Duodenal mucosa (tissue), 2 donors: ENCODE measurements around the gene ZNG1A.
"Not testable (repeated sequence)": the region's sequence is repeated elsewhere in the genome, so short reads cannot be mapped to it uniquely, and the experiment has no call there.

Experiments
- H3K27ac ChIP-seq: one replicate; pipeline ENCODE4 v1.7.0; 2013; ENCODE audit warnings: low read depth, low read length
- H3K27me3 ChIP-seq, 2 donors: one replicate each; pipeline ENCODE4 v1.7.0; 2013; ENCODE audit warnings: low read length in 2 of 2, control low read depth in 1 of 2; ENCODE audit not compliant: insufficient read depth in 2 of 2, control insufficient read depth in 1 of 2
- H3K36me3 ChIP-seq, 2 donors: one replicate each; pipeline ENCODE4 v1.7.0; 2013; ENCODE audit warnings: low read length in 2 of 2, control low read depth in 1 of 2; ENCODE audit not compliant: insufficient read depth in 2 of 2, control insufficient read depth in 1 of 2
- H3K4me1 ChIP-seq, 2 donors: one replicate each; pipeline ENCODE4 v1.7.0; 2013; ENCODE audit warnings: low read length in 2 of 2, control low read depth in 1 of 2; ENCODE audit not compliant: insufficient read depth in 2 of 2, control insufficient read depth in 1 of 2
- H3K4me3 ChIP-seq, 2 donors: one replicate each; pipeline ENCODE4 v1.7.0; 2013; ENCODE audit warnings: low read length in 2 of 2, low read depth in 1 of 2
- H3K9ac ChIP-seq, 2 donors: one replicate each; pipeline ENCODE4 v1.7.0; 2013; ENCODE audit warnings: low read length in 2 of 2, low read depth in 1 of 2
- H3K9me3 ChIP-seq, 2 donors: one replicate each; pipeline ENCODE4 v1.7.0; 2013; ENCODE audit warnings: low read length in 2 of 2, control low read depth in 1 of 2; ENCODE audit not compliant: control insufficient read depth in 1 of 2

The ZNG1A gene

DNA sequence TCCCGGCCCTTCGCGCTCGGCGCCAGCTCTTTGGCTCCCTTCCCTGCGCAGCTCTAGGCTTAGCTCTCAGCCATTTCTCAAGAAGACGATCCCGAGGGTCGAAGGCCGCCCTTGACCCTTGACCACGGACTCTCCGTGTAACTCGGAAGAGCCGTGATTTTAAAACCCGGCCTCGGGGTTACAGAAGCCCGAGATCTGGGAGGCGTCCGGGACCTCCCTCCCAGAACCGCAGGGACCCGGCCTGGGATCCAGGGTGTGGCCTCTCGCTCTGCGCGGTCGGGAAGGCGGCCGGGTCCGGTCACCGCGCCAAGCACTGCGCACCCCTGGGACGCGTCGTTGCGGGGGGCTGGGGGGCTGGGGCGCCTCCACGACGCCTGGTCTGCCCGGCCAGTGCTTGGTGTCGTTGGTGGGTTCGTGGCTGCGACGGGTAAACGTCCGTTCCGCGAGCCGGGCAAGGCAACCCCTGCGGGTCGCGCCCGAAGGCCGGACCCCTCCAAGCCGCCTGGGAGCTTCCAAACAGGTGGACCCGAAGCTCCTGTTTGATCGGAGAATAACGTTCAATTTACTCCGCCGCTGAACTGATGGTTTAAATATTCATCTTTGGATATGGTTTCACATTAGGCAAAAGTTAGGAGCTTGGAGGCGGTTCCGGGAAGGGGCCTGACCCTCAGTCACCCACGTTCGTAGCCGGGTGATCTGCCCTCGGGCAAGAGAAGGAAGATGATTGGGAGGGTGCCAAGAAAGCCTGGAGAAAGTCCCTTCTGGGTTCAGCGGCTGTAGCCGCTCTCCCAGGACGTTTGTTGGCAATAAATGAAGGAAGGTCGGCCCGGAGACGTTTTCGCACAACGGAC is 64.4 kb downstream of the ZNG1A start:
- Histone ChIP-seq H3K4me3 (peak overlapping the region in 1 of 2 donors; percentile 55), H3K27me3 (peaks cover 7 to 23% of the 10 kb centered on the region in 2 donors)
- not testable (repeated sequence) for H3K9me3 ChIP-seq, H3K4me1 ChIP-seq, H3K9ac ChIP-seq, H3K36me3 ChIP-seq, H3K27ac ChIP-seq

DNA sequence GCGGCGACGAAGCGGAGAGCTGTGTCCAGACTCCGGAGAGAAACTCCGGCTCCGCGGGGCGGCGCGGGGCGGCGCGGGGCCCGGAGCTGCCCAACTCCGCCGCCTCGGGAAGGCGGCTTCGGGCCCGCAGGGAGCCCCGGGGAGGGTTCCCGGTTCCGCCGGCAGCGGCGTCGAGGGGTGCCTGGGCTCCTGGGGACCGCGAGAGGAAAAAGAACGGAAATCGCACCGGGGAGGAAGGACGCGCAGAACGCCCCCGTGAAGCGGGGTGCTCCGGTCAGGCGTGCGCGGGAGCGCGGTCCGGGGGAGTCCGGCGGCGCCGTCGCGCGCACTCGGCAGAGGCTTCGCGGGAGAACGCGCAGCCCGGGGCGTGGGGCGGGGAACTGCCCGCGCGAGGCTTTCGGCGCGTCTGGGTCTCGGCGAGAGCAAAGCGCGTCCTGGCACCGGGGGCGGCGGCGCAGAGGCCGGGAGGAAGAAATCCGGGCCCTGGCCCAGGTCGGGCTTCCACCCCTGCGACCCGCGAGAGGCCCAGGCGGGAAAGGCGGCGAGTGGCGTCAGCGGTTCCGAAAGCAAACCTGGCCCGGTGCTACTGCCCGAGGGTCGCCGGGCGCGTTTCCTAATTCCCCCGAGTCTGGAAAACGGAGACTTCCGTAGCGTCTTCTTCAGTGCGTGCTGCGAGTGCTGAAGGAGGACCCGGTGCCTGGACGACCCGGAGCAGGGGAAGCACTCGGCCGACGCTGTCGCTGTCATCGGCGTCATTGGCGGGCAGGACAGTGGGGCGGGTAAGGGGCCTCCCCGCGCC is 65.2 kb downstream of the ZNG1A start:
- H3K27ac ChIP-seq, H3K9me3 ChIP-seq, H3K4me1 ChIP-seq, H3K9ac ChIP-seq, H3K36me3 ChIP-seq: not testable (repeated sequence)
- Histone ChIP-seq H3K4me3 (peak overlapping the region in 1 of 2 donors; percentile 55), H3K27me3 (peaks cover 7 to 23% of the 10 kb centered on the region in 2 donors)

- H3K4me1 ChIP-seq, H3K9ac ChIP-seq, H3K36me3 ChIP-seq, H3K4me3 ChIP-seq, H3K27ac ChIP-seq, H3K9me3 ChIP-seq: not testable (repeated sequence)
- H3K27me3 ChIP-seq = peaks cover 7 to 20% of the 10 kb centered on the region in 2 donors
Measured at GRCh38 chr9:112589-113467, 66.0 kb downstream of the ZNG1A start.

GRCh38 chr9:110672-111071 is 68.2 kb downstream of the ZNG1A start:
- H3K4me1 ChIP-seq, H3K4me3 ChIP-seq, H3K36me3 ChIP-seq, H3K9me3 ChIP-seq, H3K27ac ChIP-seq, H3K9ac ChIP-seq: not testable (repeated sequence)
- H3K27me3 ChIP-seq = peaks cover 7 to 20% of the 10 kb centered on the region in 2 donors

DNA sequence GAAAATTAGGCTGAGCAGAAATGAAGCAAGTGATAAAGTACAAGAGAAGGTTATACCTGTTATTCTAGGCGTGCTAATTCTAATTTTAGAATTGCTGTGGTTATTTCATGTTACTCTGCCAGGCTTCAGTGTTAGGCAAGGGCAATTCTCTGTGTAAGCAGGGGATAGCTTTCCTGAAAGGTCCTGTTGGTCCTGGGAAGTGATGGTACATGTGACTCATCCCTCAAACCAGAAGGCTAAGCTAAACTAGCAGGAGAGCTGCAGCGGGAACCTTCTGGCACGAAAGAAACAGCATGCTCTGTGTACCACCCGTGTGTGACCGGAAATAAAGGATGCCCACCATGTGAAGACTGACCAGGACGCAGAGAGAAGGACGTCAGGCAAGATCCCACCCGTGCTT is 69.3 kb downstream of the ZNG1A start:
- not testable (repeated sequence) for H3K9me3 ChIP-seq
- peaks cover 0 to 14% of the 10 kb centered on the region in 2 donors for H3K27me3 ChIP-seq

GRCh38 chr9:108742-109495 is 69.9 kb downstream of the ZNG1A start:
- H3K4me3 ChIP-seq, H3K36me3 ChIP-seq, H3K27me3 ChIP-seq: not testable (repeated sequence)

More for the DNA sequence above, 69.3 kb downstream of the ZNG1A start:
- H3K4me1 ChIP-seq, H3K4me3 ChIP-seq, H3K27ac ChIP-seq, H3K36me3 ChIP-seq, H3K9ac ChIP-seq: not testable (repeated sequence)

GRCh38 chr9:105991-106390 is 72.9 kb downstream of the ZNG1A start:
- not testable (repeated sequence) for H3K9me3 ChIP-seq, H3K27me3 ChIP-seq, H3K4me3 ChIP-seq, H3K9ac ChIP-seq, H3K27ac ChIP-seq, H3K4me1 ChIP-seq, H3K36me3 ChIP-seq

More at GRCh38 chr9:108742-109495, 69.9 kb downstream of the ZNG1A start:
- H3K9me3 ChIP-seq, H3K27ac ChIP-seq, H3K4me1 ChIP-seq, H3K9ac ChIP-seq: not testable (repeated sequence)

DNA sequence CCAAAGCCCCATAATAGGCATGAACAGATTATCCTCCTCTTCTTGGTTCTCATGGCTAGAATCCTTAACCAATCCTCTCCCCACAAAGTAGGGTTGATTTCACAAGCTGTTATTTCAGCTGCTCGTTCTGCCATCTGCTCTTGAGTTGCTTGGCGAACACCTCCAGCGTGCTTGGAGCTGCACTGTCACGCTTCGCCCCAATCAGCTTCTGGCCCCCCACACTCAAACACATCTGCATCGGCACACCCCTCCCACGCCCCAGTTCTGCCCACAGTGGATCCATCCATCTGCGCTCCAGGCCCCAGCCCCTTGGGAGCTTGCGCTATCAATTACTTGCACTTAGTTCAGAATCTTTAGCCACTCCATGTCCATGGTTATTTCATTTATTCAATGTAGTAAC is 78.4 kb downstream of the ZNG1A start:
- H3K9ac ChIP-seq, H3K36me3 ChIP-seq, H3K27me3 ChIP-seq, H3K27ac ChIP-seq, H3K9me3 ChIP-seq, H3K4me1 ChIP-seq, H3K4me3 ChIP-seq: not testable (repeated sequence)

GRCh38 chr9:99867-100266 is 79.0 kb downstream of the ZNG1A start:
- H3K9me3 ChIP-seq, H3K4me3 ChIP-seq, H3K27me3 ChIP-seq, H3K27ac ChIP-seq, H3K4me1 ChIP-seq, H3K9ac ChIP-seq, H3K36me3 ChIP-seq: not testable (repeated sequence)
